ENCODE measurements around the gene ZNF786.

- TF ChIP-seq EZH2 (IDR thresholded peaks at IDR 0.05; ENCODE audit: insufficient read depth, poor library complexity, severe bottlenecking), result no peak
- TF ChIP-seq EZH2phosphoT487 (IDR thresholded peaks at IDR 0.05; ENCODE audit: insufficient read depth, low read depth), result no peak
These were observed at the start of gene ZNF786 for GRCh38 chr7:149090397-149091195.
